CD4-positive, alpha-beta T cell (primary cell): ENCODE data around the gene MYMK. TPM values are rescaled to one million over a fixed set of nuclear protein-coding genes. Genes with fewer than 3 reads are reported as not detected.

Experiments
- ATAC-seq: fragments of 200-7000 bp; cut with Tn5 transposase; one replicate; pipeline ENCODE4 v1.10.0; 2022; ENCODE audit warnings: mild to moderate bottlenecking; ENCODE audit not compliant: poor library complexity
- CTCF ChIA-PET: fragments of 350-600 bp; sonication (Branson Sonifier 250); formaldehyde crosslinking; loops from one replicate; lab custom pipeline; 2021; ENCODE audit warnings: antibody characterized with exemption, inconsistent platforms; lab: Charles Lee
- POLR2A ChIA-PET: fragments of 350-600 bp; sonication (Branson Sonifier 250); formaldehyde crosslinking; loops from one replicate; lab custom pipeline; 2021; ENCODE audit warnings: antibody characterized with exemption, inconsistent platforms; lab: Charles Lee
- DNase-seq, 14 experiments: peaks; one replicate each; pipeline ENCODE4 v3.0.0-alpha.2; 2013 to 2020; ENCODE audit warnings: mixed read lengths in 2 of 14
- H3K27ac ChIP-seq, 2 donors: one replicate each; pipeline versions ENCODE4 v1.5.1 to v1.7.0; 2013; ENCODE audit warnings: low read length in 2 of 2, low read depth in 1 of 2, mild to moderate bottlenecking in 1 of 2
- H3K27me3 ChIP-seq, 2 experiments: 1 replicate in 1 of 2; 2 replicates in 1 of 2; pipeline versions ENCODE4 v1.6.1 to v1.7.0; 2013; ENCODE audit warnings: low read length in 2 of 2, control low read depth in 1 of 2, mild to moderate bottlenecking in 1 of 2, moderate library complexity in 1 of 2; ENCODE audit not compliant: insufficient read depth in 2 of 2, control insufficient read depth in 1 of 2
- H3K36me3 ChIP-seq: one replicate; pipeline ENCODE4 v1.6.1; 2013; ENCODE audit warnings: low read length, control low read depth; ENCODE audit not compliant: insufficient read depth
- H3K4me1 ChIP-seq: one replicate; pipeline ENCODE4 v1.6.1; 2013; ENCODE audit warnings: low read length, control low read depth; ENCODE audit not compliant: insufficient read depth
- H3K4me3 ChIP-seq: one replicate; pipeline ENCODE4 v1.5.1; 2013; ENCODE audit warnings: mild to moderate bottlenecking, low read length, moderate library complexity
- H3K9me3 ChIP-seq, 2 experiments: 1 replicate in 1 of 2; 2 replicates in 1 of 2; pipeline versions ENCODE4 v1.6.1 to v1.7.0; 2013; ENCODE audit warnings: low read length in 2 of 2, mild to moderate bottlenecking in 2 of 2, control low read depth in 1 of 2, moderate library complexity in 1 of 2; ENCODE audit not compliant: control insufficient read depth in 1 of 2, insufficient read depth in 1 of 2
- H3K27ac Mint-ChIP-seq: one replicate; pipeline ENCODE4 v1.8.0; 2020; ENCODE audit warnings: mixed read lengths
- H3K27me3 Mint-ChIP-seq: one replicate; pipeline ENCODE4 v1.8.0; 2021; ENCODE audit warnings: mixed read lengths
- H3K36me3 Mint-ChIP-seq: one replicate; pipeline ENCODE4 v1.8.0; 2021; ENCODE audit warnings: low read depth, mixed read lengths
- H3K4me1 Mint-ChIP-seq: one replicate; pipeline ENCODE4 v1.8.0; 2021; ENCODE audit warnings: low read depth, mixed read lengths
- H3K4me3 Mint-ChIP-seq: one replicate; pipeline ENCODE4 v1.8.0; 2020; ENCODE audit warnings: mild to moderate bottlenecking, mixed read lengths
- H3K9me3 Mint-ChIP-seq: one replicate; pipeline ENCODE4 v1.8.0; 2020; ENCODE audit warnings: mixed read lengths
- CTCF ChIP-seq: fragments of 200-600 bp; IDR thresholded peaks from one replicate; pipeline ENCODE4 v1.8.0; 2022; ENCODE audit warnings: antibody characterized with exemption, mild to moderate bottlenecking
- intact Hi-C, 2 experiments: fragments of 100-400 bp; cut with DNase I in 1 of 2; cut with micrococcal nuclease in 1 of 2; formaldehyde crosslinking; loops; one replicate each; pipeline versions ENCODE4 v1.15.1 to v1.9.0; 2023 to 2025; cut with DNase I, micrococcal nuclease
- total RNA-seq, 174 experiments: library from RNA in 2 of 174; stranded (reverse) in 2 of 174; gene quantifications; one replicate each; pipeline ENCODE4 v1.2.3 and lab custom pipeline; 2021 to 2026

The MYMK gene
- total RNA-seq, 2 experiments from 2014 or later, result not detected

- ATAC-seq (no peak), DNase-seq (no peak)
- POLR2A ChIA-PET, result no interaction called here
- Histone ChIP-seq H3K36me3 (no peaks in the 10 kb centered on the region), H3K27ac (no peak overlapping the region), H3K4me1 (peaks cover 30% of the 10 kb centered on the region), H3K4me3 (no peak overlapping the region), H3K9me3 (peaks cover 5 to 18% of the 10 kb centered on the region in 2 experiments), H3K27me3 (no peaks in the 10 kb centered on the region)
- Mint-ChIP-seq H3K27me3 (no peaks in the 10 kb centered on the region), H3K4me3 (no peak overlapping the region), H3K27ac (no peak overlapping the region), H3K9me3 (peaks cover 3% of the 10 kb centered on the region), H3K36me3 (no peaks in the 10 kb centered on the region), H3K4me1 (peaks cover 24% of the 10 kb centered on the region)
- intact Hi-C loops, result no loop called here
- CTCF ChIA-PET, result no interaction called here
- no peak for TF ChIP-seq CTCF
These were observed 19.5 kb downstream of the MYMK start for GRCh38 chr9:133505186-133505830.

GRCh38 chr9:133502112-133502511 lies 22.6 kb downstream of the MYMK start:
- intact Hi-C loops, result no loop called here
- Histone ChIP-seq H3K27ac (no peak overlapping the region), H3K4me3 (no peak overlapping the region), H3K9me3 (peaks cover 12 to 18% of the 10 kb centered on the region in 2 experiments), H3K4me1 (no peaks in the 10 kb centered on the region), H3K27me3 (no peaks in the 10 kb centered on the region), H3K36me3 (no peaks in the 10 kb centered on the region)
- Mint-ChIP-seq H3K27me3 (peaks cover 7% of the 10 kb centered on the region), H3K27ac (no peak overlapping the region), H3K4me3 (no peak overlapping the region), H3K36me3 (no peaks in the 10 kb centered on the region), H3K9me3 (peaks cover 3% of the 10 kb centered on the region), H3K4me1 (no peaks in the 10 kb centered on the region)
- ChIA-PET CTCF (no interaction called here), POLR2A (no interaction called here)
- no peak for DNase-seq
- no peak for ATAC-seq
- TF ChIP-seq CTCF, result no peak

- TF ChIP-seq CTCF, result no peak
- peaks cover 12 to 18% of the 10 kb centered on the region in 2 experiments for H3K9me3 ChIP-seq
- Mint-ChIP-seq H3K27ac (no peak overlapping the region), H3K4me1 (no peaks in the 10 kb centered on the region), H3K9me3 (peaks cover 3% of the 10 kb centered on the region), H3K36me3 (no peaks in the 10 kb centered on the region), H3K27me3 (peaks cover 7% of the 10 kb centered on the region), H3K4me3 (no peak overlapping the region)
- H3K27me3 ChIP-seq, result peaks cover 0 to 2% of the 10 kb centered on the region in 2 experiments
- no peaks in the 10 kb centered on the region for H3K4me1 ChIP-seq
- no peak overlapping the region for H3K4me3 ChIP-seq
- no peaks in the 10 kb centered on the region for H3K36me3 ChIP-seq
- CTCF ChIA-PET, result no interaction called here
- POLR2A ChIA-PET, result no interaction called here
- intact Hi-C loops, result no loop called here
- DNase-seq, result no peak
- no peak overlapping the region for H3K27ac ChIP-seq
- ATAC-seq, result no peak
These were observed 24.9 kb downstream of the MYMK start for GRCh38 chr9:133499892-133500270.
